ENCODE measurements around the gene RTBDN. TPM values are rescaled to one million over a fixed set of nuclear protein-coding genes. Genes with fewer than 3 reads are reported as not detected.
"Not testable (repeated sequence)": the region's sequence is repeated elsewhere in the genome, so short reads cannot be mapped to it uniquely, and the experiment has no call there.

RTBDN gene
- polyA plus RNA-seq, 4 donors: 0.64 to 1.7 (median 0.67) TPM; not detected in 1

DNA sequence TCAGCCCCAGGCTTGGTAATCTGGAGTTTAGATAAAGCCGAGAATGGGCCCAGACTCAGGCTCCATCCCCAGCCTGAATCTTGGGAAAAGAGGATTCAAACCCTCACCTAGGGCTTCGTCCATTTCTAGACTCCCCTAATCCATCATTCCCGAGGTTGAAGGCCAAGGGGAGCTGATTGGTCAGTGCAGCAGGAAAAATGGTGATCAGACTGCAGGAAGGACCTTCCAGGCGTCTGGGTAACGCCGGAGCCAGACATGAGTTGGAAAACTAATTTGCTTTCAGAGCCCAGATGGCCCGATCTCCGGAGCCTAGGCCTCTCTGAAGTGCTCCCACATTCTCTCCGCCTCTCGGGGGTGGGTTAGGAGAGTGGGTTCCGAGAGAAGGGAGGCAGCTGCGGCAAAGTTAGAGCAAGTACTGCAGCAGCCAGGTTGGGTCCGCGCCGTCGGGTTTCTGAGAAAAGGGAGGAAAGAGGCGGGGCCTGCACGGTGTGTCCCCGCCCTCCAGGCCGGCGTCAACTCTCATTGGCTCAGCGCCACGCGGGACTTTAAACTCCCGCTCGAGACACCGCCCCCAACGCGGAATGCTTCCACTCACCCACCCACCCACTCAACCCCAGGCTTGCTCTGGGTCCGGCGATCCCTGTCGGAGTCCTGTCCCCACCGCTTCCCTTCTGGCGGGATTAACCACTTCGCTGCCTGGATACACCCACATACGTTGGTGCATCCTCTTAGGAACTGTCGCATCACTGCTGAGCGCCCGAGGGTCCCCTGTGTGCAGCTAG, 788 bp upstream of the RTBDN start:
- 6 to 11% (median 7%) methylated on average over 36 to 39 of the region's 39 CpGs for WGBS, 3 donors
- Histone ChIP-seq H3K36me3 (ENCODE audit: control insufficient read depth in 3 of 3, insufficient read depth in 2 of 3, low read depth in 1 of 3, low read length in 3 of 3) (no peaks in the 10 kb centered on the region), H3K4me1 (ENCODE audit: control insufficient read depth in 3 of 3, insufficient read depth in 2 of 3, low read depth in 1 of 3, low read length in 2 of 3) (peaks cover 0 to 7% (median 4%) of the 10 kb centered on the region in 3 donors), H3K9me3 (ENCODE audit: control insufficient read depth in 2 of 2, insufficient read depth in 1 of 2, low read depth in 1 of 2, low read length in 1 of 2) (peaks cover 0 to 5% of the 10 kb centered on the region in 2 donors), H3K27ac (ENCODE audit: low read depth in 1 of 3, low read length in 2 of 3) (no peak overlapping the region), H3K4me3 (ENCODE audit: low read depth in 1 of 3, low read length in 3 of 3) (no peak overlapping the region), H3K27me3 (ENCODE audit: control insufficient read depth in 3 of 3, insufficient read depth in 3 of 3, low read length in 3 of 3) (peaks cover 3 to 88% (median 57%) of the 10 kb centered on the region in 3 donors)
- DNase-seq: peak; percentile 30 to 39
- no peak for FAIRE-seq

- peak overlapping the region in 1 of 3 donors; percentile 56 for H3K4me3 ChIP-seq (ENCODE audit: low read depth in 1 of 3, low read length in 3 of 3)
Observed at GRCh38 chr19:12833738-12834565, 427 bp downstream of the RTBDN start.

DNA sequence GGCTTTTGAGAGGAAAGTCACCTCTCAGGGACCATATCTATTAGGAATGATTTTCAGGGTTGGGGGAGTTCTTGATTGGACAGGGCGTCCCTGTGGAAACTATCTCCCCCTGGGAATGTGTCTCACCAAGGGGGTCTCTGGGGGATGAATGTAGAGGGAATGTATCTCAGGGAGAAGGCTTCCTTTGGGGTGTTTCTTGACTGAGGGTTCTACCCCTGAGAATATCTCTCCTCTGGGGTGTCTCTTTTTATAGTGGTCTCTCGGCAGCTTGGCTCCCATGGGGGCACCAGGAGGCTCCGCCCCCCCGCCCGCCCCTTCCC, 1.0 kb downstream of the RTBDN start:
- FAIRE-seq (no peak), DNase-seq (no peak)
- Histone ChIP-seq H3K9me3 (ENCODE audit: control insufficient read depth in 2 of 2, insufficient read depth in 1 of 2, low read depth in 1 of 2, low read length in 1 of 2) (peaks cover 0 to 5% of the 10 kb centered on the region in 2 donors), H3K27me3 (ENCODE audit: control insufficient read depth in 3 of 3, insufficient read depth in 3 of 3, low read length in 3 of 3) (peaks cover 3 to 76% (median 51%) of the 10 kb centered on the region in 3 donors), H3K4me1 (ENCODE audit: control insufficient read depth in 3 of 3, insufficient read depth in 2 of 3, low read depth in 1 of 3, low read length in 2 of 3) (peaks cover 0 to 7% (median 4%) of the 10 kb centered on the region in 3 donors), H3K4me3 (ENCODE audit: low read depth in 1 of 3, low read length in 3 of 3) (peak overlapping the region in 1 of 3 donors; percentile 56), H3K36me3 (ENCODE audit: control insufficient read depth in 3 of 3, insufficient read depth in 2 of 3, low read depth in 1 of 3, low read length in 3 of 3) (no peaks in the 10 kb centered on the region), H3K27ac (ENCODE audit: low read depth in 1 of 3, low read length in 2 of 3) (no peak overlapping the region)
- 0 to 4% (median 3%) methylated on average over 2 to 5 of the region's 5 CpGs for WGBS, 3 donors

More at GRCh38 chr19:12833738-12834565, 427 bp downstream of the RTBDN start:
- DNase-seq: peak; percentile 21 to 37
- Histone ChIP-seq H3K27me3 (ENCODE audit: control insufficient read depth in 3 of 3, insufficient read depth in 3 of 3, low read length in 3 of 3) (peaks cover 3 to 77% (median 52%) of the 10 kb centered on the region in 3 donors), H3K36me3 (ENCODE audit: control insufficient read depth in 3 of 3, insufficient read depth in 2 of 3, low read depth in 1 of 3, low read length in 3 of 3) (no peaks in the 10 kb centered on the region), H3K27ac (ENCODE audit: low read depth in 1 of 3, low read length in 2 of 3) (no peak overlapping the region), H3K9me3 (ENCODE audit: control insufficient read depth in 2 of 2, insufficient read depth in 1 of 2, low read depth in 1 of 2, low read length in 1 of 2) (peaks cover 0 to 5% of the 10 kb centered on the region in 2 donors), H3K4me1 (ENCODE audit: control insufficient read depth in 3 of 3, insufficient read depth in 2 of 3, low read depth in 1 of 3, low read length in 2 of 3) (peaks cover 0 to 7% (median 4%) of the 10 kb centered on the region in 3 donors)
- no peak for FAIRE-seq
- WGBS, 3 donors: 1 to 6% (median 1%) methylated on average over 17 to 80 of the region's 87 CpGs

GRCh38 chr19:12828494-12828893, 5.9 kb downstream of the RTBDN start:
- Histone ChIP-seq H3K27me3 (ENCODE audit: control insufficient read depth in 3 of 3, insufficient read depth in 3 of 3, low read length in 3 of 3) (peaks cover 0 to 42% (median 18%) of the 10 kb centered on the region in 3 donors), H3K27ac (ENCODE audit: low read depth in 1 of 3, low read length in 2 of 3) (no peak overlapping the region), H3K9me3 (ENCODE audit: control insufficient read depth in 2 of 2, insufficient read depth in 1 of 2, low read depth in 1 of 2, low read length in 1 of 2) (no peaks in the 10 kb centered on the region), H3K4me1 (ENCODE audit: control insufficient read depth in 3 of 3, insufficient read depth in 2 of 3, low read depth in 1 of 3, low read length in 2 of 3) (peaks cover 0 to 12% (median 4%) of the 10 kb centered on the region in 3 donors), H3K4me3 (ENCODE audit: low read depth in 1 of 3, low read length in 3 of 3) (peak overlapping the region in 1 of 3 donors; percentile 6), H3K36me3 (ENCODE audit: control insufficient read depth in 3 of 3, insufficient read depth in 2 of 3, low read depth in 1 of 3, low read length in 3 of 3) (no peaks in the 10 kb centered on the region)
- 2 to 7% (median 4%) methylated on average over 23 of the region's 23 CpGs for WGBS, 3 donors
- FAIRE-seq (no peak), DNase-seq (peak; percentile 76)

GRCh38 chr19:12825254-12826131, 8.9 kb downstream of the RTBDN start:
- Histone ChIP-seq H3K36me3 (ENCODE audit: control insufficient read depth in 3 of 3, insufficient read depth in 2 of 3, low read depth in 1 of 3, low read length in 3 of 3) (no peaks in the 10 kb centered on the region), H3K27me3 (ENCODE audit: control insufficient read depth in 3 of 3, insufficient read depth in 3 of 3, low read length in 3 of 3) (peaks cover 0 to 21% (median 3%) of the 10 kb centered on the region in 3 donors), H3K27ac (ENCODE audit: low read depth in 1 of 3, low read length in 2 of 3) (no peak overlapping the region), H3K4me3 (ENCODE audit: low read depth in 1 of 3, low read length in 3 of 3) (no peak overlapping the region), H3K4me1 (ENCODE audit: control insufficient read depth in 3 of 3, insufficient read depth in 2 of 3, low read depth in 1 of 3, low read length in 2 of 3) (peaks cover 0 to 6% (median 4%) of the 10 kb centered on the region in 3 donors), H3K9me3 (ENCODE audit: control insufficient read depth in 2 of 2, insufficient read depth in 1 of 2, low read depth in 1 of 2, low read length in 1 of 2) (peaks cover 0 to 6% of the 10 kb centered on the region in 2 donors)
- WGBS, 3 donors: 6 to 9% (median 6%) methylated on average over 46 of the region's 46 CpGs
- DNase-seq (peak in 1 of 2 donors; percentile 46), FAIRE-seq (no peak)

GRCh38 chr19:12821761-12822160, 12.6 kb downstream of the RTBDN start:
- no peaks in the 10 kb centered on the region for H3K36me3 ChIP-seq (ENCODE audit: control insufficient read depth in 3 of 3, insufficient read depth in 2 of 3, low read depth in 1 of 3, low read length in 3 of 3)
- WGBS, 3 donors: 86 to 92% (median 91%) methylated on average over 2 of the region's 2 CpGs
- DNase-seq (no peak), FAIRE-seq (no peak)
- H3K4me1 ChIP-seq (ENCODE audit: control insufficient read depth in 3 of 3, insufficient read depth in 2 of 3, low read depth in 1 of 3, low read length in 2 of 3): peaks cover 0 to 6% (median 4%) of the 10 kb centered on the region in 3 donors
- no peak overlapping the region for H3K27ac ChIP-seq (ENCODE audit: low read depth in 1 of 3, low read length in 2 of 3)
- H3K4me3 ChIP-seq (ENCODE audit: low read depth in 1 of 3, low read length in 3 of 3): no peak overlapping the region
- peaks cover 0 to 6% of the 10 kb centered on the region in 2 donors for H3K9me3 ChIP-seq (ENCODE audit: control insufficient read depth in 2 of 2, insufficient read depth in 1 of 2, low read depth in 1 of 2, low read length in 1 of 2)
- H3K27me3 ChIP-seq (ENCODE audit: control insufficient read depth in 3 of 3, insufficient read depth in 3 of 3, low read length in 3 of 3): peaks cover 0 to 7% (median 0%) of the 10 kb centered on the region in 3 donors

DNA sequence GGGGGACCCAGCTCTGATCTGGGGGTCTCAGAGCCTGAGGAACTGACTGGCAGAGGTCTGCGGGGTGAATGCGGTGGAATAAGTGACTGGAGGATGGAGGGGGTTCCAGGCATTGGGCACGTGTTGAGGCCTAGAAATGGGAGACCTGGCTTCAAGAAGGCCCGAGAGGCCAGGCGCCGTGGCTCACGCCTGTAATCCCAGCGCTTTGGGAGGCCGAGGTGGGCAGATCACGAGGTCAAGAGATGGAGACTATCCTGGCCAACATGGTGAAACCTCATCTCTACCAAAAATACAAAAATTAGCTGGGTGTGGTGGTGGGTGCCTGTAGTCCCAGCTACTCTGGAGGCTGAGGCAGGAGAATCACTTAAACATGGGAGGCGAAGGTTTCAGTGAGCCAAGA, 16.6 kb downstream of the RTBDN start:
- peaks cover 0 to 17% (median 0%) of the 10 kb centered on the region in 3 donors for H3K36me3 ChIP-seq (ENCODE audit: control insufficient read depth in 3 of 3, insufficient read depth in 2 of 3, low read depth in 1 of 3, low read length in 3 of 3)
- DNase-seq, FAIRE-seq: not testable (repeated sequence)

More for the DNA sequence above, 16.6 kb downstream of the RTBDN start:
- H3K27me3 ChIP-seq (ENCODE audit: control insufficient read depth in 3 of 3, insufficient read depth in 3 of 3, low read length in 3 of 3); H3K9me3 ChIP-seq (ENCODE audit: control insufficient read depth in 2 of 2, insufficient read depth in 1 of 2, low read depth in 1 of 2, low read length in 1 of 2); H3K4me3 ChIP-seq (ENCODE audit: low read depth in 1 of 3, low read length in 3 of 3); H3K4me1 ChIP-seq (ENCODE audit: control insufficient read depth in 3 of 3, insufficient read depth in 2 of 3, low read depth in 1 of 3, low read length in 2 of 3); H3K27ac ChIP-seq (ENCODE audit: low read depth in 1 of 3, low read length in 2 of 3): not testable (repeated sequence)
- 91 to 96% (median 92%) methylated on average over 11 of the region's 11 CpGs for WGBS, 3 donors

Measured in small intestine (tissue), 7 donors.